Measurements from ENCODE around the gene KANSL1. TPM values are rescaled to one million over a fixed set of nuclear protein-coding genes. Genes with fewer than 3 reads are reported as not detected.

KANSL1 gene
- total RNA-seq, 1 donor from 2014 or later, result 99.8 TPM

- Mint-ChIP-seq H3K4me3 (ENCODE audit: unreplicated experiment) (peak overlapping the region; percentile 60), H3K27ac (ENCODE audit: unreplicated experiment) (peak overlapping the region; percentile 73), H3K4me1 (ENCODE audit: low read depth, unreplicated experiment) (peaks cover 63% of the 10 kb centered on the region), H3K27me3 (ENCODE audit: low read depth, unreplicated experiment) (no peaks in the 10 kb centered on the region), H3K9me3 (ENCODE audit: unreplicated experiment) (no peaks in the 10 kb centered on the region), H3K36me3 (ENCODE audit: low read depth, unreplicated experiment) (peaks cover 7% of the 10 kb centered on the region)
- no peak for FAIRE-seq
- H3K9me3 ChIP-seq (ENCODE audit: insufficient read depth, low read depth, low read length), result no peaks in the 10 kb centered on the region
- no peaks in the 10 kb centered on the region for H3K36me3 ChIP-seq (ENCODE audit: insufficient read depth, low read length)
- peaks cover 44% of the 10 kb centered on the region for H3K4me1 ChIP-seq (ENCODE audit: insufficient read depth, low read length)
- DNase-seq (ENCODE audit: low read depth), result no peak
- H3K4me2 ChIP-seq (ENCODE audit: low read length), result peak overlapping the region; percentile 55
- no peaks in the 10 kb centered on the region for H3K27me3 ChIP-seq (ENCODE audit: insufficient read depth, low read length)
- H3K27ac ChIP-seq (ENCODE audit: low read depth, low read length), result no peak overlapping the region
- H3K4me3 ChIP-seq (ENCODE audit: insufficient read depth, low read depth, low read length), result no peak overlapping the region
- peaks cover 99% of the 10 kb centered on the region for H4K20me1 ChIP-seq (ENCODE audit: insufficient read depth, low read length)
- no peak for TF ChIP-seq EZH2 (IDR thresholded peaks at IDR 0.05; ENCODE audit: insufficient read depth, low read length)
- no peak for TF ChIP-seq CTCF (IDR thresholded peaks at IDR 0.05; ENCODE audit: insufficient read depth, low read depth, low read length)
- peaks cover 100% of the 10 kb centered on the region for H3K79me2 ChIP-seq (ENCODE audit: insufficient read depth, low read length)
- no peak overlapping the region for H2AFZ ChIP-seq (ENCODE audit: low read depth, low read length)
- H3K9ac ChIP-seq (ENCODE audit: low read length), result no peak overlapping the region
Observed at GRCh38 chr17:46158323-46159296, 34.6 kb downstream of the KANSL1 start.

GRCh38 chr17:46157443-46158062 lies 35.7 kb downstream of the KANSL1 start:
- Histone ChIP-seq H3K27me3 (ENCODE audit: insufficient read depth, low read length) (no peaks in the 10 kb centered on the region), H3K9me3 (ENCODE audit: insufficient read depth, low read depth, low read length) (no peaks in the 10 kb centered on the region), H3K79me2 (ENCODE audit: insufficient read depth, low read length) (peaks cover 100% of the 10 kb centered on the region), H2AFZ (ENCODE audit: low read depth, low read length) (no peak overlapping the region), H3K4me2 (ENCODE audit: low read length) (peak overlapping the region; percentile 55), H4K20me1 (ENCODE audit: insufficient read depth, low read length) (peaks cover 99% of the 10 kb centered on the region), H3K36me3 (ENCODE audit: insufficient read depth, low read length) (no peaks in the 10 kb centered on the region), H3K4me3 (ENCODE audit: insufficient read depth, low read depth, low read length) (no peak overlapping the region), H3K27ac (ENCODE audit: low read depth, low read length) (no peak overlapping the region), H3K9ac (ENCODE audit: low read length) (no peak overlapping the region), H3K4me1 (ENCODE audit: insufficient read depth, low read length) (peaks cover 44% of the 10 kb centered on the region)
- H3K4me3 Mint-ChIP-seq (ENCODE audit: unreplicated experiment), result no peak overlapping the region
- H3K9me3 Mint-ChIP-seq (ENCODE audit: unreplicated experiment), result no peaks in the 10 kb centered on the region
- FAIRE-seq (no peak), DNase-seq (ENCODE audit: low read depth) (peak; percentile 69)
- peaks cover 62% of the 10 kb centered on the region for H3K4me1 Mint-ChIP-seq (ENCODE audit: low read depth, unreplicated experiment)
- H3K27me3 Mint-ChIP-seq (ENCODE audit: low read depth, unreplicated experiment), result no peaks in the 10 kb centered on the region
- TF ChIP-seq EZH2 (IDR thresholded peaks at IDR 0.05; ENCODE audit: insufficient read depth, low read length) (no peak), CTCF (IDR thresholded peaks at IDR 0.05; ENCODE audit: insufficient read depth, low read depth, low read length) (no peak)
- peak overlapping the region; percentile 8 for H3K27ac Mint-ChIP-seq (ENCODE audit: unreplicated experiment)
- H3K36me3 Mint-ChIP-seq (ENCODE audit: low read depth, unreplicated experiment), result peaks cover 7% of the 10 kb centered on the region
